Measurements from ENCODE around the gene SLC16A1.

- TF ChIP-seq CTCF (IDR thresholded peaks at IDR 0.05; ENCODE audit: low read depth, low read length, missing input control) (no peak), TAF1 (conservative IDR thresholded peaks at IDR 0.05) (no peak), REST (IDR thresholded peaks at IDR 0.05) (no peak), RAD21 (IDR thresholded peaks at IDR 0.05) (no peak), YY1 (IDR thresholded peaks at IDR 0.05) (no peak), ZBTB33 (IDR thresholded peaks at IDR 0.05) (no peak), EGR1 (IDR thresholded peaks at IDR 0.05; ENCODE audit: low read depth in 2 of 2) (no peak), GABPA (IDR thresholded peaks at IDR 0.05 in 1 of 2, conservative IDR thresholded peaks at IDR 0.05 in 1 of 2) (no peak), RXRA (IDR thresholded peaks at IDR 0.05) (no peak), ATF3 (IDR thresholded peaks at IDR 0.05) (no peak), SP1 (IDR thresholded peaks at IDR 0.05) (no peak), MAX (IDR thresholded peaks at IDR 0.05) (no peak), NR2F2 (IDR thresholded peaks at IDR 0.05) (no peak), JUND (IDR thresholded peaks at IDR 0.05) (no peak)
These were observed 17.8 kb downstream of the SLC16A1 start for GRCh38 chr1:112938210-112938609.
